Daoy (cell line): ENCODE results near the gene PBX3. TPM values are rescaled to one million over a fixed set of nuclear protein-coding genes. Genes with fewer than 3 reads are reported as not detected.
A peak's percentile ranks its signal among the peaks of the same experiment; 100 is the strongest.

ENCODE experiments used
- DNase-seq: peaks from one replicate; pipeline ENCODE4 v3.0.0-alpha.2; 2015; ENCODE audit warnings: low read depth
- total RNA-seq: library from RNA; depleted of rRNA; stranded (reverse); fragments of >200 nt; shearing (Covaris generic); gene quantifications from 2 replicates; pipeline ENCODE4 v1.2.3, GENCODE V29; 2014

The PBX3 gene
- total RNA-seq, 1 experiment from 2014 or later = 30.6 TPM

DNA sequence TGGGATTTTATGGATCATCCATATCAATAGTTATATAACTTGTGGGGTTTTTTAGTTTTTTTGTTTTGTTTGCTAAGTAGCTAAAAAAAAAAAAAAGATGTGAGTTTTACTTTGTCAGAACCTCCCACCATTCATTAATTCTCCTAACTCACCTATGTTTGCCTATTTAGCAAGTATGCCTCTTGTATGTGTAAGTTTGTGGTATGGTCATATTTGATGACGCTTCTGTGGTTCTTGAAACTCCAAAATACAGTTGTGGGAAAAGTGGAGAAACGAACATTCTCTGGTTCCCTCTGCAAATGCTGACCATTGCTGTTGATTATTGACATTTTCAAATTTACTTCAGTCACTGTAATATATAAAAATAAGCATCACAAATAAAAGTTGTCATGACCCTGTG is 75.7 kb downstream of the PBX3 start:
- DNase-seq = no peak

DNA sequence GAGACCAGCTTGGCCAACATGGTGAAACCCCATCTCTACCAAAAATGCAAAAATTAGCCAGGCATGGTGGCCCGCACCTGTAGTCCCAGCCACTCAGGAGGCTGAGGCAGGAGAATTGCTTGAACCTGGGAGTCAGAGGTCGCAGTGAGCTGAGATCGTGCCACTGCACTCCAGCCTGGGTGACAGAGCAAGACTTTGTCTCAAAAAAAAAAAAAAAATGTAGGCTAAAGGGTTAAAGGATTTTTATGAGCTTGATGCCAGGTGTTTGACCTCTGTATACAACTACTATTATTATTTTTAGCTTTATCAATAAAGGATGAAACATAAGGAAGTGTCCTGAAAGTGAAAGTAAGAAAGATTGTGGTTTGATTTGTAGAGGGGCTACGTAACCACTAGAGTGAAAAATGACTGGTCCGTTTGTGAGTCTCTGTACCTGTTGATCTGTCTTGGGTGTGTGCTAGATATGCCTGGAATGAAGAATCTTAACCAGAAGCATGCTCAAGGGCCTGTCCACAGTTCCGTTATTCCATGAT is 76.8 kb downstream of the PBX3 start:
- DNase-seq = peak; percentile 8

DNA sequence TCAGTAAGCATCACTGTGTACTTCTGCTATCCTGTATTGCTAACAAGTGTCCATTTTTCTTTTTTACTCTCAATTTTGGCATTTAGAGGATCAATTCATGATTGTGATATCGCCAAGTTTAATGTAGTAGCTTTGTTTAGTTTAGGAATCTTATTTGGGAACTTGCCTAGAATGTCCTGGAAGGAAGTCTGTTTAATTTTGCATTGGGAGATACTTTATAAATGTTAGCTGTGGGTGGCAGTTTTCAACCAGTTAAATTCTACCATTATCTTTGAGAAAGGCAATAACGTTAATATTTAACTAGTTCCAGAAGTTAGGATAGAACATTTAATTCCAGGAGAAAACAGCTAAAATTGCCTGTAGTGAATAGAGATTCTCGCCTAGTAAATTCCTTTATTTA is 78.6 kb downstream of the PBX3 start:
- DNase-seq = no peak

DNA sequence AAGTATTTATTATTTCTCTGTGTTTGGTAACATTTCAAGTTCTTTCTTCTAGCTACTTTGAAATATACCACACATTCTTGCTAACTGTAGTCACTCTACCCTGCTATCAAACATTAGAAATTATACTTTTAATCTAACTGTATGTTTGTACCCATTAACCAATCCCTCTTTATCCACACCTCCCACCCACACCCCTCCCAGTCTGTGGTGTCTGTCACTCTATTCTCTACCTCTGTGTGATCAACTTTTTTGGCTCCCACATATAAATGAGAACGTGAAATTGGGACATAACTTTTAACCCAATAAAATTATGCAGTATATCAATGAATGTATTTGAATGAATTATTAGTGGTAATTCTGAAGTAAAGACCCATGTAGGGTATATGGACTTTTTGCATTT is 79.7 kb downstream of the PBX3 start:
- DNase-seq = no peak

DNA sequence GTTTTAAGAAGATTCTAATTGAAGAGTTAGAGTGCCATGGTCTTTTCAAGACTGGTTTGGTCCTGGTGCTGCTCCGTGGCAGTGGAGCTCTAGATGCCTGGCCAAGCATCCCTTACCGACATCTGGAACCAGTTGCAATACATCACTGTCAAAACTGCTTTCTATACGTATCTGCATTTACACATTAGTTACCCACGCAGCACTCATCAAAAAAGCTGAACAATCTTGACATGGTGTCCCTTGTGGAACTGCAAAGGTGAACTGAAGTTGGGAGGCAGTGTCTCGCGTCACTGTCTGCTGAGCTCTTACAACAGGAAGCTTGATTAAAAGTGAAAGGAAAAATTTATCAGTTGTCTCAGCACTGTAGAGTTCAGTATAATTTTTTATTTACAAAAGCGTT is 82.6 kb downstream of the PBX3 start:
- peak; percentile 14 for DNase-seq

DNA sequence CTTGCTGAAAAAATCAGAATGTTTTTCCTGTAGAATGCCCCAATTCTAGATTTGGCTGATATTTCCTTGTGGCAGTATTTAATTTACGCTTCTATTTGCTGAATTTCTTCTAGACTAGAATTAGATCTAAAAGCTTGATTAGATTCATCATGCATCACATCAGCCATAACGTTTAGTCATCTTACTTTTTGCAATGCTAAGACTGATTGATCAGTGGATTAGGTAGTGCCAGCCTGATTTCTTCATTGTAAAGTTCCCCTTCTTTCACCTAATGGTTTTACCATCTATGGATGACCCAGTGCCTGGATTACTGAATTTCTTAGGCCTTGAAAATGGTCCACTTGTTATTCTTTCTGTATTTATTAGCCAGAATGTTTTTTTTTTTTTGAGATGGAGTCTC is 83.9 kb downstream of the PBX3 start:
- DNase-seq = no peak

DNA sequence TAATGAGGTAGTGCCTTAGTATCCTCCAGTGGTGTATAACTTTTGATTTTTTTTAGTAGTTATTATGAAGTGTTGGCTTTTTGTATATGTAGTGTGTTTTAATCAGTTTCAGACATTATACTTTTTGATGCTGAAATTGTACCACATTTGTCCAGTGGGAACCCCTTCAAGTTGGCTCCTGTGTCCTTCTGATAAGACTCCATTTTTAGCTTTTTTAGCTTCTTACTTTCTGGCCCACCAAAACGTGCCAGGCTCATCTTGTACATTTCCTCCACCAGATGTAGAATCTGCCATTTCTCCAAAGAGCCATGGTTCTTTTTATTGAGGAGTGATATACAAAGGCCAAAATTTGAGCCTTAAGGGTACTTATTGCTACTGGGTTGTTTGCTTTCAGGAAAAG is 84.4 kb downstream of the PBX3 start:
- DNase-seq = no peak

DNA sequence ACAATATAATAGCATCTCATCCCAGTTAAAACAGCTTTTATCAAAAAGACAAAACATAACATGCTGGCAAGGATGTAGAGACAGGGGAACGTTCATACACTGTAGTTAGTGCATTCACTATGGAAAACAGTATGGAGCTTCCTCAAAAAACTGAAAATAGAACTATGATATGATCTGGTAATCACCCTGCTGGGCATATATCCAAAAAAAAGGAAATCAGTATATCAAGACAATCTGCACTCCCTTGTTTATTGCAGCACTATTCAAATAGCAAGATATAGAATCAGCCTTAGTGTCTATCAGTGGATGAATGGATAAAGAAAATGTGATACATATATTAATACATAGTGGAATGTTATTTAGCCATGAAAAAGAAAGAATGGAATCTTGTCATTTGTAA is 88.5 kb downstream of the PBX3 start:
- no peak for DNase-seq

DNA sequence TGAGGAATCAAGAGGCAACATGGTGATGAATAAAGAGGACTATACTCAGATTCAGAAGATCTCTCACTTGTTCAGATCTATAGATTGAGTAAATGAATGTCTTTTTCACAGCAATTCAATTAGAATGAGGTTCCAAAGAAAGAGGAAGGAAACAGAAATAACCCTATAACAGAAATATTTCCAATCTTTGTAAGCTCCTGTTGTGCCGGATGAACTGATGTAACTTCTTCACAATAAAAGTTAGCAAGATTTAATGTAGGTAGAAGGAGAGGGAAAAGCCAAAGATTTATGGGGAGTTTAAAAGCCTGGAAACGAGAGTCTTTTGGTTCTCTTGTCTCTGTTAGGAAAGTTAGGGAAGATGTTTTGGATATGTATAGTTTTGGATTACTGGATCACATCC is 92.1 kb downstream of the PBX3 start:
- DNase-seq = no peak

DNA sequence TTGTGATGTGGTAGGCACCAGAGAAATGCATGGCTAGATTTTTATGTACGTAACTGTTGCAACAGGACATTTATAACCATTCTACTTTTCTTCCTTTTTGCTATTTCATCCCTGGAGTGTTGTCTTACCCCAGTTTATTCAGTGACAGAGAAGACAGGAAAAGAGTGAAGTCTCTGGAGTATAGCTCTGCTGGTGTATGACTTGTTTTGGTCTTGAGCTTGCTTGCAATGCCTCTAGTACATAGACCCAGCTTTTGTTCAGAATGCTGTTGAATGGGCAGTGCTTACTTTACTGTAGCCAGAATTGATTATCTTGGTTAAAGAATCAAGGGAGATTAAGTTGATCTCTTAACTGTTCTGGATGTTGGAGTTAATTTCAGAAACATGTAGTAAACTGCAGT is 94.3 kb downstream of the PBX3 start:
- no peak for DNase-seq

DNA sequence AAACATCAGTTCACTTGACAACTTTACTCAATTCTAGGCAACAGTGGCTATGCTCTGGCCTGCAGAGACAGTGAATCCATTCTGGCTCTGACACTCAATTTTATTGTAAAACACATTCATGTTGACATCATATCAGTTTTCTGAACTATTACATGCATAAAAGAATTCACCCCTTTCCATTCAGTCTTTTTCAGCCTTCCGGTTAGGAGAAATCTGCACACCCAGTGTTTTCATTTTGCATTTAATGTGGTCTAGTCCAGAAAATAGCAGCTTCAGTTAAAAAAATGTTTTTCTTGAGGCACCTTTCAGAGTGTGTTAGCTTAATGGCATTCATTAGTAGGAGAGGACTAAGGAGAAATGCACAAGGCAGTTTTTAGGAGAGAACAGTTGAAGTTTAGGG is 95.1 kb downstream of the PBX3 start:
- DNase-seq = no peak

DNA sequence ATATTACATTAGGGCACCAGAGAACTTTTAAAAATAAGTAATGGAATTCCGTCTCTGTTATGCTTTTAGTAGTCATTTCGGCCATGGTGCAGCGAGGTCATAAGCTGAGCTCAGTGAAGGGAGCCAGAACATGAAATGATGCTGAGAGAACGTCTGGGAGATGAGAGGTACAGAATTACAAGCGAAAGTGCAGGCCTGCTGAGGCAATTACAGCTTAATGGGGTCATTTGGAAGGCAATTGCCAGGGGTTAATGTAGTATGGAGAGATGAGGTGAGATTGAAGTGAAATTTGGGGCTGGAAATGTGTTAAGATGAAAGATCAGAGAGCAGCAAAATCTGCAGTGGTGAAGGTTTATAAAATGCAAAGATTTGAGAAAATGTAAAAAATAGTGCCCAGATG is 96.5 kb downstream of the PBX3 start:
- DNase-seq = no peak

DNA sequence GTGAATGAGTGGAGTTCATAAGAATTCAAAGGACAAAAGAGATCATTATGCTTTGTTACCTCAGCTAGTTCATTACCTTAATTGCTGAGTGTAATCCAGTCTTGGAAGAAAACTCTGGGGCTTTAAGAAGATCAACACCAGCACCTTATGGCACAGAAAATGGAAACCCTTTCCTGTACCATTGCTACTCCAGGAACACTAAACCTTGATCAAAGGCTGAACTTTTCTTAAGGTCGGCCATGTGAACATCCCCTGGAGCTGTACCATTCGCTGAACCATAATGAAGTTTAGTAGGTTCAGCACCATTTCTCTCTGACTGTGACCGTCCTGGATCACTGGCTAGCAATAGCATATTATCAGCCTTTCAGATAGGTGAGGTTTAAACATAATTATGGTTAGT is 97.4 kb downstream of the PBX3 start:
- no peak for DNase-seq

DNA sequence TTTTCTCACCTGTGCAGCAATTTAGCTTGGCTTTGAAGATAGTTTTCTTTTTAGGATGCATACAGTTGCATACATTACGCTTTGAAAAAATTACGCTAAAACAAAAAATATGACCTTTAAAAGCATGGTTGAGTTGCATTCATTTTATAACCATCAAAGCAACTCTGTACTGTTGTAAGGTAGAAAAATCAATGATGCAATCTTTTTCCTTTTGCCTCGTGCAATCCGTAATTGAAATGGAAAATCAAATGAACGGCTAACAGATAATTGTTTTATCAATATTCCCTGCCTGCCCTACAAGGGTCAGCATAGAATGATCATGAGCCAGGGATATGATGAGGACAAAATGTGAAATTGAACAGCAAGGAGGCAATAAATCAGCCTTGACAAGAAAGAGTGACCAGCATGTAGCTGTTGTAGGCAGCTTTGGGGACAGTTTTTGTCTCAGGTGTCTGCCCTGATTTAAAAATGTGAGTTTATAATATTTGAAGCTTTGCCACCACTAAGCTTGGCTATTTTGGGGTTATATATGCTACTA is 98.2 kb downstream of the PBX3 start:
- DNase-seq = no peak

DNA sequence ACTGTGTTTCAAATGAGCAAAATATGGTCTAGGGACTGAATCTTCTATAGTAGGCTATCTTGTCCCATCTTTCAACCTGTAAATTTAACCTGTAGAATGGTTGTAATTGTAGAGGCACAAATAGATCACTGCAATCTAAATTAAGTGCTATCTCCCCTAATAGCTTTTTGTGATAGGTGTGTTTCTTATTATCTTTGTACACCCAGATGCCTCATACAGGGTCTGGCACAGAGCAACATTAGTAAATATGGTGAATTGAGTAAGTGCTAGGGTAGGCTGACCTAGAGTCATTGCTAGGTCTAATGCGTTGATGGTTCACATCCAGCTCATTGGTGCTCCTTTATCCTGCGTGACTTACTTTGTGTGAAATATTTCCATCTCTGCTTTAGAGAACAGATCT is 100.6 kb downstream of the PBX3 start:
- no peak for DNase-seq

DNA sequence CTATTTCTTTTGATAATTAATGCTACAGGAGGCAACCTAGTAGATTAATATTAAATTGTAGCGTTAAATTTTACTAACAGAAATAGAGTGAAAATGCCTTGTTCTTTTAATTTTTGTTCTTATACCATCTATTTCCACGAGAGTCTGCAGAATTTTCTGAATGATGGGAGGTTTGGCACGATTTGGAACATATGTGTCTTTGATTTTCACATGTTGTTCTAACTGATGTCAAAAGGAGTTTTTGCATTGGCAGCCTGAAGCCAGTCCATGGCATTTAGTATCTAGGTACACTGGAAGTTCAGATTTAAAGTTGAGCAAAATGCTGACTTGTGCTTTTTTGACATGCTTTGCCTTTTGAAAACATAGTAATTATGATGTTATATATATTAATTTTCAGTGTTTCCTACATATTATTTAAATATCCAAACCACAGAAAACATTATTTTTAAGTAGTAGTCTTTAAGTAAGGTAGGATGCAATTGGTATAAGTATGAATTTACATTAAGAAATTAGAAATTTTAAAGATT is 103.0 kb downstream of the PBX3 start:
- no peak for DNase-seq

DNA sequence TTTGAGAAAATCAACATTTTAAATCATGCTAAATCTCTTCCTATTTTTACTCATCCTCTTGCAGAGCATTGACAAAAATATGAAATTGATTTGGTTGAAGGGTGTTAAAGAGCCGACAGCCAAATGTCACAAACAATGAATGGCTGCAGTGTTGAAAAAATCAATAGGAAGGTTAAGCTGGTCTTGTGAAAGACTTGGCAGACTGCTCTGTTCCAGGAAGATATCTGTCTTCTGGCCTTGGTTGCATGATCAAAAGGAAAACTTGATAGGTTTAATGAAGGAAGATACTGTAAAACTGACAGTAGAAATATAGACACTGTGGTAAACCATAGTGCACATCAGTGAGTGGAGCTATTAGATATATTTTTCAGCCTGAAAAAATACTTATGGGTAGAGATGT is 103.6 kb downstream of the PBX3 start:
- no peak for DNase-seq

DNA sequence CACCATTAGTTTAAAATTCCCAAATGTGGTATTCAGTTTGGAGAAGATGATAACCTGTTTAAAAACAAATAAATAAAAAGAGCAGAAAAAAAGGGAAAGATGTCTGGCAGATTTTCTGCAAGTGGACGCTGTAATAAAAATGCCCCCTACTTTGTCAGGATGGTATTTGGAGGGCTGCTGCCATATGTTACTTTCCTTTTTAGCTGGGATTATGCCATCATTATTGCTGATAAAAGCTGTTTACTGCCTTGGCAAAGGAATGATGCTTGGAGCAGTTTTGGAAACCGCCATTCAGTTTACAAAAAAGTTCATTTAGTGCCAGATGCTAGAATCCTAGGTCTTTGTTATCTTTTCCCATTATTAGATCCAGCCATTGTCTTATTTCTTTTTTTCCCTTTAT is 104.8 kb downstream of the PBX3 start:
- DNase-seq = no peak

DNA sequence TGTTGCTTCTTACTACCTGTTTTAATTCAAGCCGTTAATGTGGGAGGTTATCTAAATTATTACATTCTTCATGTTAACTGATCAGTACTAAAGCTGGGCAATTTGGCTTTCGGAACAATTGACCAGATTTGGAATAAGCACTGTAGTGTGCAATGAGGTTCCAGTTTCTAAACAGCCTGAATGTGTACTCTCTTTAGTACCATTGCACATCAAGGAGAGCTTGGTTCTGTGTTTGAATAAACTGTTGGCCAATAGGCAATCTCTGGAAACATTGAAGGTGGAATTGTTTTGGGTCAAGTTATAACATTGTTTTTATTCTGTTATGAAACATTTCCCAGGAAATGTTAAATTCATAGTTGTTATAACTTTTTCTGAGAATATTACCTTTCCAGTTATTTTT is 105.2 kb downstream of the PBX3 start:
- DNase-seq = no peak

DNA sequence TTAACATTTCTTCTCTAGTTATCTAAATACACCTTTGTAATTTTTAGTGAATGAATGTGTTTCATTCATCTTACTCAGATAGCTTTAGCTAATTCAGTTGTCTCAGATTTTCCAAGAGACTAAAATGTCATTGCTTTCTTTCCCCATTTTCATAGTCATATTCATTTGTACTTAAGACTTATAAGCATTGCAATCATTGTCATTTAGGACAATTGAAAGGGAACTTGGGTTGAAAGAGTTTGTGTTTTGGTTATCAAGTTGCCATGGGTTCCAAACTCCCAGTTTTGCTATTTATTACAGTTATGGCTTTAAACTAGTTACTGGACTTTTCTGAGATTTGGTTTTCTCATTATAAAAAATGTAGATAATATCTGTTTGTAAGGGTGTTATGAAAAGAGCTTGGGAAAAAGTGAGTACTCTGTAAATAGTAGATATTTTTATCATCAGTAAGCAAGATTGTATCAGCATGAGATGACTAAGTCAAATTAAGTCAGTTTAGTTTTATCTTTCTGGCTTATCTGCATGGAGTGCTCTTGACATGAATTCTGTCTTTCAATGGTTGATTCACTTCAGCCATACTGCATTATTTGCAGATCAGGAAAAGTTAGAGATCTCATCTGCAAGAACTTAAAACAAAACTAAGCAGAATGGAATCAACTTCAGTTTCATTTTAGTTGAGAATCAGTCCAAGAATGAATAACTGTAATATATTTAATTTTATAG is 107.5 kb downstream of the PBX3 start:
- DNase-seq = no peak

DNA sequence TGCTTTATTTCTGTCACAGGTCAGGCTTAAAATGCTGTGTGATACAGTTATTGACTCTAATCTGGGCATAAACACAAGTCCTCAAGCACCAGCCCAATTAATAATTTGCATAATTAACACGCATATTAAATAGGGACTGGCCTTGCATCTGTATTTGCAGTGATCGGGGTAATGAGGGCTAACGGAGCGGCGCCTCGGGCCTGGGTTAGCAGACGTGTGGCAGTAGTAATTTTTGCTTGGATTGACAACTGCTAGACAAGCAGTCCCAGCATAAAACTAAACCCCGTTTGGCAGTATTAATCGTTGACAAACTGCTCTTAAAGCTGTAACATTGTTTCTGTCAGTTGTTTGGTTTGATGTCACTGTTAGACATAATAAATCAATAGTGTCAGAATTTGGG is 109.2 kb downstream of the PBX3 start:
- no peak for DNase-seq

DNA sequence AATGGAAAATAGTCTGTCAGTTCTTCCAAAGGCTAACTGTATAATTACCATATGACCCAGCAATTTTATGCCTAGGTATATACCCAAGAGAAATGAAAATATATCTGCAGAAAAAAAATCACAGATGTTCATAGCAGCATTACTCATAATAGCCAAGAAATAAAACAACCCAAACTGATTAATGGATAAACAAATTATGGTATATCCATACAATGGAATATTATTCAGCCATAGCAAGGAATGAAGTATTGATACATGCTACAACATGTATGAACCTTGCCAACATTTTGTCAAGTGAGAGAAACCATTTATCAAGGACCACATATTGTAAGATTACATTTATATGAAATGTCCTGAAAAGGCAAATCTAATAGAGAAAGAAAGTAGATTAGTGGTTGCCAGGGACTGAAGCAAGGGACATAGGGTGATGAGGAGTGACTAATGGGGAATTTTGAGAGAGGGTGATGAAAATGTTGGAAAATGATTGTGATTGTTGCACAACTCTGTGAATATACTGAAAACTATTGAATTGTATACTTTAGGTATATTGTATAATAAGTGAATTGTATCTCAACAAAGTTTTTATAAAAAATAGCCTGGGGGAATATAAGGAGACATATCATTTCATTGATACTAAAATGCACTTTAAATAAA is 114.4 kb downstream of the PBX3 start:
- no peak for DNase-seq

DNA sequence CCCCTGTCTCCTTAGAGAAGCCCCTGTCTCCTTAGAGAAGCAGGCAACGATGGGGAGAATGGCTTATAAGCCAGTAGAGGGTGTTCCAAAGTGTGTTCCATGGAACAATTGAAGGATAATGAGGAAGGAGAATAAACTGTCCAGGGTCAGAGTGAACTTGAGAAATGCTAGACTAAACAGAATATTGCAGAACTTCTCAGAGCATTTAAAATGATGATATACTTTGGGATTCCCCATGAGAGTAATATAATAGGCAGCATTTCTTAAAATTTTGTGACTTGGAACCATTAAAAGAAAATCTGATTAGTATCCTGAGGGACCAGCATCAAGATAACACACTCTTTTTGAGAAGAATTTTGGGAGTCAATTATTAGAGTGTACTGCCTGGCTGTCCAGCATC is 116.8 kb downstream of the PBX3 start:
- DNase-seq = no peak
